NCI-H526 treated with DMSO at 0.1 percent for 48 hours (cell line): Measurements from ENCODE around the gene F10.
A peak's percentile ranks its signal among the peaks of the same experiment; 100 is the strongest.
"Not testable (repeated sequence)": the region's sequence is repeated elsewhere in the genome, so short reads cannot be mapped to it uniquely, and the experiment has no call there.

ENCODE experiments used
- DNase-seq: peaks from one replicate; lab custom pipeline; 2025; lab: John Stamatoyannopoulos, UW

Gene F10

DNA sequence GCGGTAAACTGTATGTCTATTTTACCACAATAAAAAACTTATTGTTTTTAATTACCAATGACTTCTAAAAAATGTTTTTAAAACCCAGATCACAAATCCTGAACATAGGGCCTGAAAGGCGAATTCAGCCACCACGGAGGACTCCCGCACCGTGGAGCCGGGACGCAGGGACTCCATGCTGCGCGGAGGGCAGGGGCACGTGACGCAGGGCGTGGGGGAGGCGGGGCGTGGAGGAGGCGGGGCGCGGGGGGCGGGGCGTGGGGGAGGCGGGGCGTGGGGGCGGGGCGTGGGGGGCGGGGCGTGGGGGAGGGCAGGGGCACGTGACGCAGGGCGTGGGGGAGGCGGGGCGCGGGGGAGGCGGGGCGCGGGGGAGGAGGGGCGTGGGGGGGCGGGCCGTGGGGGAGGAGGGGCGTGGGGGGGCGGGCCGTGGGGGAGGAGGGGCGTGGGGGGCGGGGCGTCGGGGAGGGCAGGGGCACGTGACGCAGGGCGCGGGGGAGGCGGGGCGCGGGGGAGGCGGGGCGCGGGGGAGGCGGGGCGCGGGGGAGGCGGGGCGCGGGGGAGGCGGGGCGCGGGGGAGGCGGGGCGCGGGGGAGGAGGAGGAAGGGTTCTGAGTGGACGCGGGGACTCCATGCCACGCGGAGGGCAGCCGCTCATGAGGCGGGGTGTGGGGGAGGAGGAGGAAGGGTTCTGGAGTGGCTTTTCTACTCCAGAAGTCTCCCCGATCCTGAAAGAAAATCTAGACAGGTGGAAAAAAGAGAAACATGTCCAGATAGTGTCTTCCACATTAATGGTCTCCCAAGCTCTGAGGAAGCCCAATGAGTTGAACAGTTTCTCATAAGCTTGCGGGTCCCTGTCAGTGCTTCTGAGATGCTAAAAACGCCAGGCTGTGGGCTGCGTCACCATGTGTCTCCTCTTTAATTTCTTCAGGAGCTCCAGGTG is 31.5 kb downstream of the F10 start:
- DNase-seq, result peak; percentile 83

DNA sequence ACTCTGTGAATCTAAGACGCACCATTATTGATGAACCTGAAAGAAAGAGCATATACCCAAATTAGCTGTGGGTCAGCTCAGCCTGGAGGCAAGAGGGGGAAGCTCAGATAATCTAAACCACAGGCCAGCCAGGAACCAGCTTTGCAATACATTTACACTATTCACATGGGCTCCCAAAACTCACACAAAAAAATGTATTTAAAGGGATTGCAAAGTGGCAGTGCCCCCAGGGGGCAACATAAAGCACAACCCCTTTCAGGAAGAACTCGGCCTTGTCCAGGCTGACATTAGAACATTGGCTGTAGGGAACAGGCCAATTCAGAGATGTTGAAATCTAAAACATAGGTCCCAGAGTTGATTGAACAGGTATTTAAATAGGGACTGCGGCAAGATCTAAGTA is 32.6 kb downstream of the F10 start:
- no peak for DNase-seq

DNA sequence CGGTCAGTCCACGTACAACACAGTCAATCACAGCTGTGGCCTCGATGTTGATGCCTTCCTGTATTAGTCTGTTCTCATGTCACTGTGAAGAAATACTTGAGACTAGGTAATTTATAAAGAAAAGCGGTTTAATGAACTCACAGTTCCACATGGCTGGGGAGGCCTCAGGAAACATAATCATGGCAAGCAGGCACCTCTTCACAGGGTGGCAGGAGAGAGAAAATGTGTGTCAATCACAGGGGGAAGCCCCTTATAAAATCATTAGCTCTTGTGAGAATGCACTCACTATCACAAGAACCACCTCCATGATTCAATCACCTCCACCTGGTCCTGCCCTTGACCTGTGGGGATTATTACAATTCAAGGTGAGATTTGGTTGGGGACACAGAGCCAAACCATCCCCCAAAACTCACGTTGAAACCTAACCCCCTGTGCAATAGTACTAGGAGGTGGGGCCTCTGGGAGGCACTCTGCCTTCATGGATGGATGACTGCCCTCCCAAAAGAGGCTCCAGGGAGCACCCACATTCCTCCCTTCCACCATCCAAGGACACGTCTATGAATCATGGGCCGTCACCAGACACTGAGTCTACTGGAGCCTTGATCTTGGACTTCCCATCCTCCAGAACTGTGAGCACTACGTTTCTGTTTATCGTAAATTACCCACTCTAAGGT is 33.5 kb downstream of the F10 start:
- no peak for DNase-seq

- no peak for DNase-seq
These were observed 34.8 kb downstream of the F10 start for GRCh38 chr13:113157206-113157928.

DNA sequence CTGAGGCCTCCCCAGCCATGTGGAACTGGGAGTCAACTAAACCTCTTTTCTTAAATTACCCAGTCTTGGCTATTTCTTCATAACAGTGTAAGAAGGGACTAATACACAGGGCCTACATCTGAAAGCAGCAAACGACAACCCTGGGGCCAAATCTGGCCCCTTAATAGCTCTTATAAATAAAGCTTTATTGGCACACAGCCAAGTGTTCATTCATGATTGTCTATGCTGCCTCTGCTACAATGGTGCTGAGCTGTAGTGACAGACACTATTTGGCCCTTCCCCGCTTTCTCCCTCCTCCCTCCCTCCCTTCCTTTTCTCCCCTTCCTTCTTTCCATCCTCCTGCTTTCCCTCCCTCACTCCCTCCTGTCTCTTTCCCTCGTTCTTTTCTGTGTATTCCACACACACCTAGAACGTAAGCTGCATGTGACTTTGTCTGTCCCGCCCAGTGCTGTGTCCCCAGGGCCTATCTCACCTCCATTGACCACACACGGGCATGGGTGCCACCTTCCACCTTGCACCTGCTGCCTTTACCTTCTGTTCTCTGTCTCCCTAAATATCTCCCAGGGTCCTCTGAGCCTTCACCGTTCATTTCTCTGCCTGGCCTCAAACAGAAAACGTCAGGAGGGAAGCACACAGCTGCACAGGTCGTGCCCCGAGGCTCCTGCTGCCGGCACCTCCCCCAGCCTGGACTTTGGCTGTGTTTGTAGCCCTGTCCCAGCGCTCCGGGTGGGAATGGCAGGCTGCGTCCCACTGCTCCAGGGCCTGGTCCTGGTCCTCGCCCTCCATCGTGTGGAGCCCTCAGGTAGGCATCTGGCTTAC is 35.5 kb downstream of the F10 start, which contains the start of gene PROZ:
Gene PROZ, plus strand, starts transcription at position 720 of the 819 bp plus-strand sequence. Its CDS starts 13 bp downstream, at position 733.
- DNase-seq, result no peak

- DNase-seq, result no peak
These were observed 36.3 kb downstream of the F10 start for GRCh38 chr13:113158946-113159345.

DNA sequence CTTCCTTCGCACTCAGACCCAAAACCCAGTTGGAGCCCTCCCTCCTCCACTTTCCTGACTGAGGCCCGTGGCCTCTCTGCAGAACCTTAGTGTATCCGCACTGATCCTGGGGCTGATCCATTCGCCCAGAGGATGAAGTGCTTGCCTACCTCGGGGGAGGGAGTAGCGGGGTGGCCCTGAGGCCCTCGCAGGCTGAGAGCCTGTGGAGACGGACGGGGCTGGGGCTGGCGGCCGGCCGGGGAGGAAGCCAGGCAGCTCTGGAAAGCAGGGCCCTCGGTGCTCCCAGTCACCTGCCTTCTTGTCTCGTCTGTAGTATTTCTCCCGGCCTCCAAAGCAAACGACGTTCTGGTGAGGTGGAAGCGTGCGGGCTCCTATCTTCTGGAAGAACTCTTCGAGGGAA is 37.1 kb downstream of the F10 start:
- DNase-seq, result no peak

GRCh38 chr13:113160983-113161382 is 38.4 kb downstream of the F10 start:
- DNase-seq, result no peak

- no peak for DNase-seq
These were observed 38.8 kb downstream of the F10 start for GRCh38 chr13:113161433-113161832.

DNA sequence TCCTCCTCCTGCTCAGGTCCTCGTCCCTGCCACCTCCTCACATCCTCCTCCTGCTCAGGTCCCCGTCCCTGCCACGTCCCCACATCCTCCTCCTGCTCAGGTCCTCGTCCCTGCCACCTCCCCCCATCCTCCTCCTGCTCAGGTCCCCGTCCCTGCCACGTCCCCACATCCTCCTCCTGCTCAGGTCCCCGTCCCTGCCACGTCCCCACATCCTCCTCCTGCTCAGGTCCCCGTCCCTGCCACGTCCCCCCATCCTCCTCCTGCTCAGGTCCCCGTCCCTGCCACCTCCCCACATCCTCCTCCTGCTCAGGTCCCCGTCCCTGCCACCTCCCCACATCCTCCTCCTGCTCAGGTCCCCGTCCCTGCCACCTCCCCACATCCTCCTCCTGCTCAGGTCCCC is 39.4 kb downstream of the F10 start:
- DNase-seq, result not testable (repeated sequence)

DNA sequence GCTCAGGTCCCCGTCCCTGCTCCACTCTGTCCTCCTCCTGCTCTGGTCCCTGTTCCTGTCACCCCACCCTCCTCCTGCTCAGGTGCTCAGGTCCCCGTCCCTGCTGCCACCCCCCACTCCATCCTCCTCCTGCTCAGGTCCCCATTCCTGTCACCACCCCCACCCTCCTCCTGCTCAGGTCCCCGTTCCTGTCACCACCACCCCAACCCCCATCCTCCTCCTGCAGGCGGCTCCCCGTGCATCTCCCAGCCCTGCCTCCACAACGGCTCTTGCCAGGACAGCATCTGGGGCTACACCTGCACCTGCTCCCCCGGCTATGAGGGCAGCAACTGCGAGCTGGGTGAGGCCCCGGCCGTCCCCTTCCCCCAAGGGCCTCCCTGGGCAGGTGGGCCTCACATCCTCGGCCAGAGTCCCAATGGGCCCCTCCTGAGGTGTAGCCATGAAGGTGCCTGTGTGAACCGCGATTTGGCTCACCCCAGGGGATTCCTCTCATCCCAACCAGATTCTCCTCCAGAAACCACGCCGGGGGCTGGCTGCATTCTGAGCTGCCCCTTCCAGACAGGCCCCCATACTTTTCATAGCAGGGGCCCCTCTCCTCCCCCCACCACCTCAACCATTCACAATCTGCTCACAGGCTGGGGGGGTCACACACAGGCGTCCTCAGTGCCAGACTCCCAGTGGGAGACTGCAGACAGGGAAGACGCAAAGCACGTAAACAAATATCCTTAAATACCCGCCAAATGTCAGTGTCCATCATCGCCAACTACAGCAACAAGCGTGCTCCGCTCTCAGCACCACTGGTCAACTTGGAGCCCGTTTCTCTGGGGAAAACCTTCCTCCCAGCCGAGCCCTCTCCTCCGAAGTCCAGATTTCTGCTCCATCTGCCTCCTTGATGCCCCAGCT is 40.4 kb downstream of the F10 start:
- DNase-seq, result no peak

DNA sequence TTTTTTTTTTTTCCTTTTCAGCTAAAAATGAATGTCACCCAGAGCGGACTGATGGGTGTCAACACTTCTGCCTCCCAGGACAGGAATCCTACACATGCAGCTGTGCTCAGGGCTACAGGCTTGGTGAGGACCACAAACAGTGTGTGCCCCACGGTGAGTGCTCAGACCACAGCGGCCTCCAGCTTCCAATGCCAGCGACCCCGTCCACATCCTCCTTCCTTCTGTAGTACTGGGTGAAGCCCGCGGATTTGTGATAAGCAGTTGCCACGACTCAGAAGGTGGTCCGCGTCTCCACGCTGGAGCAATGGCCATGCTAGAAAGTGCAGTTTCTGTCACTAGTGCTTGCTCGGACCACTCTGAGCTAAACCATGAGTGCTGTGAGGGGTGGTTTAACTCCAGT is 41.9 kb downstream of the F10 start:
- DNase-seq, result no peak

- DNase-seq, result no peak
These were observed 43.7 kb downstream of the F10 start for GRCh38 chr13:113166266-113166665.

- no peak for DNase-seq
These were observed 44.1 kb downstream of the F10 start for GRCh38 chr13:113166681-113167080.

- no peak for DNase-seq
These were observed 44.6 kb downstream of the F10 start for GRCh38 chr13:113167155-113167554.

DNA sequence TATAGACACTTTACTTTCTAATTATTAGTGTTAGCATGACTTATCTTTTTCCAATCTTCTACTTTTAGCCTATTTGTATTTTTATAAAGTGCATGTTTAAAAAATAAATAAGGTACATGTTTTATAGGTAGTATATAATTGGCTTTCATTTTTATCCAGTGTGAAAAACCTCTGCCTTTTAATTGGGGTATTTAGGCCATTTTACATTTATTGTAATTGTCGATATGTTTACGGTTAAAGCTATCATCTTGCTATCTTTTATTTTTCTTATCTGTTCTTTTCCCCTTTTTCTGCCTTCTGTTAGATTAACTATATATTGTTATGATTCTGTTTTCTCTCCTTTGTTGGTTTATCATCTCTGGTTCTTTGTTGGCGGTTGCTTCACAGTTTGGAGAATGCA is 45.0 kb downstream of the F10 start:
- DNase-seq, result no peak

GRCh38 chr13:113168211-113168610 is 45.6 kb downstream of the F10 start:
- no peak for DNase-seq

DNA sequence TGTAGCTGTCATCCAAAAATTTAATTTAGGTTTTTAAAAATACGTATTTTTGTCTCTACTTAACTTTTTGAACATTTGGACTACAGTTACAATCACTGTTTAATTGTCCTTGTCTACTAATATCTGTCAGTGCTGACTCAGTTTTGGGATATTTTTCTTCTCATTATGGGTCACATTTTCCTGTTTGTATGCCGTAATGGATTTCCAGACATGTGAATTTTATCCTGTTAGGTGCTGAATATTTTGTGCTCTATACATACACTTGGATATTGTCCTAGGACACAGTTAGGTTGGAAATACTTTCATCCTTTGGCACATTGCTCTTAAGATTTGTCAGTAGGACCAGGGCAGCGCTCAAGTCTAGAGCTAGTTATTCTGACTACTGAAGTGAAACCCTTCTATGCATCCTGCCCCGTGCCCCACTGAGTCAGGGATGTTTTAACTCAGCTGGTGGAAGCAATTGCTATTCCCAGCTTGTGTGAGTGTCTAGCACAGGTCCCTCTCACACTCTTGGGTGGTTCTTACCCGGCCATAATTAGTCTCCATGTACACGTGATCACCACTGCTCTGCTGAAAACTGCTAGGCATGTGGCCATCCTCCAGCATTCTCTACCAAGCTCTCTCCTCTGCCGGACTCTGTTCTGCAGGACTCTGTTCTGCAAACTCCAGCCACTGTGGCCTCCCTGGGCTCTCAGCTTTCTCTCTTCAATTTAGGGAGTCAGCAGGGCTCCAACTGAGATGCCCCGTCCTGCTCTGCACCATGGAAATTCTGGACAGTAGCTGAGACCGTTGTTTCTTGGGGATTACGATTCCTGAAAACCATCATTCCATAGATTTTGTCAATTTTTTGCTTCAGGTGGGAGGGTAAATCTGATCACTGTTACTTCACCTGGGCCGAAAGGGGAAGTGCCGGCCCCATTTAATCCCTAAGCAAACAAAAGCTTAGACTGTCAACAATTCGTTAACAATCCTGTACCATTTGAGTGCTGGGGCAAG is 47.0 kb downstream of the F10 start:
- no peak for DNase-seq

- DNase-seq, result no peak
These were observed 47.9 kb downstream of the F10 start for GRCh38 chr13:113170511-113170910.
